ENCODE measurements around the gene ICOS. TPM values are rescaled to one million over a fixed set of nuclear protein-coding genes. Genes with fewer than 3 reads are reported as not detected.

Gene ICOS
- total RNA-seq, 1 donor from 2014 or later = not detected

GRCh38 chr2:203994735-203995134 is 58.2 kb downstream of the ICOS start:
- H3K27ac Mint-ChIP-seq (ENCODE audit: unreplicated experiment) = no peak overlapping the region
- no peaks in the 10 kb centered on the region for H3K27me3 Mint-ChIP-seq (ENCODE audit: unreplicated experiment)
- TF ChIP-seq, protein P1, sequence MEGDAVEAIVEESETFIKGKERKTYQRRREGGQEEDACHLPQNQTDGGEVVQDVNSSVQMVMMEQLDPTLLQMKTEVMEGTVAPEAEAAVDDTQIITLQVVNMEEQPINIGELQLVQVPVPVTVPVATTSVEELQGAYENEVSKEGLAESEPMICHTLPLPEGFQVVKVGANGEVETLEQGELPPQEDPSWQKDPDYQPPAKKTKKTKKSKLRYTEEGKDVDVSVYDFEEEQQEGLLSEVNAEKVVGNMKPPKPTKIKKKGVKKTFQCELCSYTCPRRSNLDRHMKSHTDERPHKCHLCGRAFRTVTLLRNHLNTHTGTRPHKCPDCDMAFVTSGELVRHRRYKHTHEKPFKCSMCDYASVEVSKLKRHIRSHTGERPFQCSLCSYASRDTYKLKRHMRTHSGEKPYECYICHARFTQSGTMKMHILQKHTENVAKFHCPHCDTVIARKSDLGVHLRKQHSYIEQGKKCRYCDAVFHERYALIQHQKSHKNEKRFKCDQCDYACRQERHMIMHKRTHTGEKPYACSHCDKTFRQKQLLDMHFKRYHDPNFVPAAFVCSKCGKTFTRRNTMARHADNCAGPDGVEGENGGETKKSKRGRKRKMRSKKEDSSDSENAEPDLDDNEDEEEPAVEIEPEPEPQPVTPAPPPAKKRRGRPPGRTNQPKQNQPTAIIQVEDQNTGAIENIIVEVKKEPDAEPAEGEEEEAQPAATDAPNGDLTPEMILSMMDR (IDR thresholded peaks at IDR 0.05; ENCODE audit: unreplicated experiment) = no peak
- no peaks in the 10 kb centered on the region for H3K36me3 Mint-ChIP-seq (ENCODE audit: low read depth, unreplicated experiment)
- H3K4me1 Mint-ChIP-seq (ENCODE audit: unreplicated experiment) = no peaks in the 10 kb centered on the region
- H3K4me3 Mint-ChIP-seq (ENCODE audit: unreplicated experiment) = no peak overlapping the region
- H3K9me3 Mint-ChIP-seq (ENCODE audit: unreplicated experiment) = no peaks in the 10 kb centered on the region
- DNase-seq (ENCODE audit: low spot score) = no peak

- Mint-ChIP-seq H3K9me3 (ENCODE audit: unreplicated experiment) (no peaks in the 10 kb centered on the region), H3K27ac (ENCODE audit: unreplicated experiment) (no peak overlapping the region), H3K27me3 (ENCODE audit: unreplicated experiment) (no peaks in the 10 kb centered on the region), H3K36me3 (ENCODE audit: low read depth, unreplicated experiment) (no peaks in the 10 kb centered on the region), H3K4me1 (ENCODE audit: unreplicated experiment) (no peaks in the 10 kb centered on the region), H3K4me3 (ENCODE audit: unreplicated experiment) (no peak overlapping the region)
- TF ChIP-seq, protein P1 (IDR thresholded peaks at IDR 0.05; ENCODE audit: unreplicated experiment) = no peak
- DNase-seq (ENCODE audit: low spot score) = no peak
Observed at GRCh38 chr2:203996692-203997091, 60.1 kb downstream of the ICOS start.

DNA sequence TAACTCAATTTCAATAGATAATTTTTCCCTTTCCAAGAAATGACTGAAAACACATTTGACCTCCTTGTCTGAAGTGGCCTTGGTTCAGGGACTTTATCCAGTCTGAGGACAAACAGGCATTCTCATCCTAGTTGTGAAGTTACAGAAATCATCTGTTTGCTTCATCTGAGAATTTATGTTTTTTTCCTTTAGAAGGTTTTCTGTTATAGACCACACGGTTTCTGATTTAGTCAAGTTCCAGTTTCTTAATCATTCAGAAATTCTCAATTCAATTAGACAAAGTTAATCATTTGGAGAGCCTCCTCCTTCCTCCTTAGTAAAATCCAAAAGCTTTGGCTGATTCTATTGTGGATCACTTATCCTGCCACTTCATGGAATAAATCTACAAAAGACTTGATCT is 60.9 kb downstream of the ICOS start:
- Mint-ChIP-seq H3K36me3 (ENCODE audit: low read depth, unreplicated experiment) (no peaks in the 10 kb centered on the region), H3K27ac (ENCODE audit: unreplicated experiment) (no peak overlapping the region)

GRCh38 chr2:203997980-203998809 is 61.6 kb downstream of the ICOS start:
- H3K27me3 Mint-ChIP-seq (ENCODE audit: unreplicated experiment) = no peaks in the 10 kb centered on the region
- H3K4me3 Mint-ChIP-seq (ENCODE audit: unreplicated experiment) = no peak overlapping the region
- no peak overlapping the region for H3K27ac Mint-ChIP-seq (ENCODE audit: unreplicated experiment)
- no peaks in the 10 kb centered on the region for H3K36me3 Mint-ChIP-seq (ENCODE audit: low read depth, unreplicated experiment)
- no peaks in the 10 kb centered on the region for H3K4me1 Mint-ChIP-seq (ENCODE audit: unreplicated experiment)
- H3K9me3 Mint-ChIP-seq (ENCODE audit: unreplicated experiment) = no peaks in the 10 kb centered on the region
- TF ChIP-seq, protein P1 (IDR thresholded peaks at IDR 0.05; ENCODE audit: unreplicated experiment) = no peak
- DNase-seq (ENCODE audit: low spot score) = no peak

More for the DNA sequence above, 60.9 kb downstream of the ICOS start:
- no peak for DNase-seq (ENCODE audit: low spot score)
- Mint-ChIP-seq H3K27me3 (ENCODE audit: unreplicated experiment) (no peaks in the 10 kb centered on the region), H3K4me3 (ENCODE audit: unreplicated experiment) (no peak overlapping the region), H3K4me1 (ENCODE audit: unreplicated experiment) (no peaks in the 10 kb centered on the region), H3K9me3 (ENCODE audit: unreplicated experiment) (no peaks in the 10 kb centered on the region)
- TF ChIP-seq, protein P1 (IDR thresholded peaks at IDR 0.05; ENCODE audit: unreplicated experiment) = no peak

- Mint-ChIP-seq H3K36me3 (ENCODE audit: low read depth, unreplicated experiment) (no peaks in the 10 kb centered on the region), H3K4me3 (ENCODE audit: unreplicated experiment) (no peak overlapping the region), H3K9me3 (ENCODE audit: unreplicated experiment) (no peaks in the 10 kb centered on the region), H3K27ac (ENCODE audit: unreplicated experiment) (no peak overlapping the region), H3K27me3 (ENCODE audit: unreplicated experiment) (peaks cover 2% of the 10 kb centered on the region), H3K4me1 (ENCODE audit: unreplicated experiment) (no peaks in the 10 kb centered on the region)
- TF ChIP-seq, protein P1 (IDR thresholded peaks at IDR 0.05; ENCODE audit: unreplicated experiment) = no peak
- DNase-seq (ENCODE audit: low spot score) = no peak
Observed at GRCh38 chr2:203999835-204000234, 63.3 kb downstream of the ICOS start.
